H9 (cell line): Measurements from ENCODE around the gene P4HB. TPM values are rescaled to one million over a fixed set of nuclear protein-coding genes. Genes with fewer than 3 reads are reported as not detected.
A peak's percentile ranks its signal among the peaks of the same experiment; 100 is the strongest.

Experiments
- DNase-seq: peaks from one replicate; pipeline ENCODE4 v3.0.0-alpha.2; 2017
- H2AFZ ChIP-seq: one replicate; pipeline ENCODE4 v1.6.1; 2013; ENCODE audit warnings: mild to moderate bottlenecking, low read length, control low read depth, moderate library complexity
- H2AK5ac ChIP-seq: 2 replicates; pipeline ENCODE4 v1.6.1; 2013; ENCODE audit warnings: low read length, control low read depth, mixed read lengths; ENCODE audit not compliant: insufficient read length
- H2BK120ac ChIP-seq: one replicate; pipeline ENCODE4 v1.6.1; 2013; ENCODE audit warnings: low read depth, mild to moderate bottlenecking, low read length, control low read depth, inconsistent platforms; ENCODE audit not compliant: poor library complexity, severe bottlenecking
- H2BK12ac ChIP-seq: 2 replicates; pipeline ENCODE4 v1.6.1; 2013; ENCODE audit warnings: low read length, control low read depth, mixed read lengths, low read depth; ENCODE audit not compliant: insufficient read length
- H2BK15ac ChIP-seq: 2 replicates; pipeline ENCODE4 v1.6.1; 2013; ENCODE audit warnings: low read depth, low read length, control low read depth
- H2BK20ac ChIP-seq: one replicate; pipeline ENCODE4 v1.6.1; 2013; ENCODE audit warnings: low read depth, mild to moderate bottlenecking, low read length, control low read depth, inconsistent platforms; ENCODE audit not compliant: poor library complexity, severe bottlenecking
- H2BK5ac ChIP-seq: 2 replicates; pipeline ENCODE4 v1.6.1; 2013; ENCODE audit warnings: low read length, control low read depth, mixed read lengths; ENCODE audit not compliant: insufficient read length
- H3K14ac ChIP-seq: 2 replicates; pipeline ENCODE4 v1.6.1; 2013; ENCODE audit warnings: low read length, control low read depth; ENCODE audit not compliant: insufficient read depth
- H3K18ac ChIP-seq: 2 replicates; pipeline ENCODE4 v1.6.1; 2013; ENCODE audit warnings: low read depth, mild to moderate bottlenecking, mixed read lengths, low read length, control low read depth; ENCODE audit not compliant: insufficient read length
- H3K23ac ChIP-seq: 2 replicates; pipeline ENCODE4 v1.6.1; 2013; ENCODE audit warnings: low read length, control low read depth, mixed read lengths, low read depth; ENCODE audit not compliant: insufficient read length
- H3K23me2 ChIP-seq: 2 replicates; pipeline ENCODE4 v1.6.1; 2013; ENCODE audit warnings: low read depth, mild to moderate bottlenecking, mixed read lengths, low read length, control low read depth; ENCODE audit not compliant: insufficient read length, poor library complexity, severe bottlenecking
- H3K27ac ChIP-seq: 2 replicates; pipeline ENCODE4 v1.5.1; 2013; ENCODE audit warnings: low read length, control low read depth, mixed read lengths, low read depth; ENCODE audit not compliant: insufficient read length
- H3K27me3 ChIP-seq: 2 replicates; pipeline ENCODE4 v1.6.1; 2013; ENCODE audit warnings: low read length, control low read depth, inconsistent platforms; ENCODE audit not compliant: insufficient read depth
- H3K4ac ChIP-seq: 2 replicates; pipeline ENCODE4 v1.6.1; 2013; ENCODE audit warnings: low read depth, mild to moderate bottlenecking, control low read depth, inconsistent platforms, low read length, moderate library complexity
- H3K4me1 ChIP-seq: 2 replicates; pipeline ENCODE4 v1.6.1; 2013; ENCODE audit warnings: low read length, control low read depth, inconsistent platforms; ENCODE audit not compliant: insufficient read depth
- H3K4me2 ChIP-seq: 2 replicates; pipeline ENCODE4 v1.6.1; 2013; ENCODE audit warnings: low read length, control low read depth, mixed read lengths; ENCODE audit not compliant: insufficient read length, insufficient read depth
- H3K56ac ChIP-seq: 2 replicates; pipeline ENCODE4 v1.6.1; 2013; ENCODE audit warnings: low read depth, mild to moderate bottlenecking, mixed read lengths, low read length, control low read depth; ENCODE audit not compliant: insufficient read length
- H3K79me1 ChIP-seq: 2 replicates; pipeline ENCODE4 v1.6.1; 2013; ENCODE audit warnings: low read depth, mild to moderate bottlenecking, moderate library complexity, low read length, control low read depth, inconsistent platforms; ENCODE audit not compliant: insufficient read depth, poor library complexity, severe bottlenecking
- H3K79me2 ChIP-seq: 2 replicates; pipeline ENCODE4 v1.6.1; 2013; ENCODE audit warnings: low read length, control low read depth, inconsistent platforms; ENCODE audit not compliant: insufficient read depth
- H3K9ac ChIP-seq: 2 replicates; pipeline ENCODE4 v1.6.1; 2013; ENCODE audit warnings: low read length, control low read depth, mixed read lengths; ENCODE audit not compliant: insufficient read length; ENCODE audit errors: extremely low read depth
- H3K9me3 ChIP-seq: one replicate; pipeline ENCODE4 v1.6.1; 2013; ENCODE audit warnings: low read depth, low read length, inconsistent platforms; ENCODE audit not compliant: control insufficient read depth
- H3T11ph ChIP-seq: one replicate; pipeline ENCODE4 v1.6.1; 2013; ENCODE audit warnings: mild to moderate bottlenecking, low read length, control low read depth, inconsistent platforms
- H4K20me1 ChIP-seq: one replicate; pipeline ENCODE4 v1.6.1; 2013; ENCODE audit not compliant: control insufficient read depth, insufficient read length, insufficient read depth
- H4K5ac ChIP-seq: 2 replicates; pipeline ENCODE4 v1.6.1; 2013; ENCODE audit warnings: low read depth, mild to moderate bottlenecking, mixed read lengths, low read length, control low read depth; ENCODE audit not compliant: insufficient read length
- H4K8ac ChIP-seq: replicated peaks from 2 replicates; pipeline ENCODE4 v1.6.1; 2013; ENCODE audit warnings: low read length, control low read depth, mixed read lengths, low read depth; ENCODE audit not compliant: insufficient read length
- H4K91ac ChIP-seq: 2 replicates; pipeline ENCODE4 v1.6.1; 2013; ENCODE audit warnings: low read depth, mild to moderate bottlenecking, moderate library complexity, mixed read lengths, low read length, control low read depth; ENCODE audit not compliant: insufficient read length
- H3K27ac Mint-ChIP-seq, 3 experiments: 2 replicates in 2 of 3; 3 replicates in 1 of 3; pipeline ENCODE4 v1.8.0; 2020 to 2021; ENCODE audit warnings: mixed read lengths in 3 of 3, mild to moderate bottlenecking in 1 of 3, moderate library complexity in 1 of 3
- H3K27me3 Mint-ChIP-seq: 2 replicates; pipeline ENCODE4 v1.8.0; 2021; ENCODE audit warnings: low read depth, mild to moderate bottlenecking, moderate library complexity, mixed read lengths
- H3K36me3 Mint-ChIP-seq, 3 experiments: 2 replicates in 2 of 3; 3 replicates in 1 of 3; pipeline ENCODE4 v1.8.0; 2020 to 2021; ENCODE audit warnings: low read depth in 3 of 3, mixed read lengths in 3 of 3; ENCODE audit not compliant: insufficient read depth in 1 of 3
- H3K4me1 Mint-ChIP-seq, 2 experiments: 2 replicates each; pipeline ENCODE4 v1.8.0; 2020; ENCODE audit warnings: mixed read lengths in 2 of 2
- H3K4me3 Mint-ChIP-seq, 2 experiments: 2 replicates in 1 of 2; 3 replicates in 1 of 2; pipeline ENCODE4 v1.8.0; 2020 to 2021; ENCODE audit warnings: mild to moderate bottlenecking in 2 of 2, mixed read lengths in 2 of 2, moderate library complexity in 1 of 2
- H3K9me3 Mint-ChIP-seq, 2 experiments: 2 replicates in 1 of 2; 3 replicates in 1 of 2; pipeline ENCODE4 v1.8.0; 2020; ENCODE audit warnings: mild to moderate bottlenecking in 2 of 2, mixed read lengths in 2 of 2, moderate library complexity in 1 of 2
- WGBS: extraction: QIAGEN DNeasy Blood & Tissue Kit; methylation state at CpG from one replicate; pipeline ENCODE4 v1.1.7; 2013; ENCODE audit warnings: missing lambda C conversion rate, low lambda C conversion rate, mixed read lengths; ENCODE audit not compliant: insufficient read length; ENCODE audit errors: extremely low coverage; 5-methylcytosine and 5-hydroxymethylcytosine counted together
- total RNA-seq: library from RNA; stranded (reverse); gene quantifications from 2 replicates; pipeline ENCODE4 v1.2.1, GENCODE V29; 2021
- TF ChIP-seq, protein P1 (sequence below): fragments of 200-600 bp; sonication (generic); conservative IDR thresholded peaks from 3 replicates; pipeline ENCODE4 v1.8.0; 2021; ENCODE audit warnings: antibody characterized with exemption, mild to moderate bottlenecking

The P4HB gene
- total RNA-seq, 1 experiment from 2014 or later: 366 TPM

DNA sequence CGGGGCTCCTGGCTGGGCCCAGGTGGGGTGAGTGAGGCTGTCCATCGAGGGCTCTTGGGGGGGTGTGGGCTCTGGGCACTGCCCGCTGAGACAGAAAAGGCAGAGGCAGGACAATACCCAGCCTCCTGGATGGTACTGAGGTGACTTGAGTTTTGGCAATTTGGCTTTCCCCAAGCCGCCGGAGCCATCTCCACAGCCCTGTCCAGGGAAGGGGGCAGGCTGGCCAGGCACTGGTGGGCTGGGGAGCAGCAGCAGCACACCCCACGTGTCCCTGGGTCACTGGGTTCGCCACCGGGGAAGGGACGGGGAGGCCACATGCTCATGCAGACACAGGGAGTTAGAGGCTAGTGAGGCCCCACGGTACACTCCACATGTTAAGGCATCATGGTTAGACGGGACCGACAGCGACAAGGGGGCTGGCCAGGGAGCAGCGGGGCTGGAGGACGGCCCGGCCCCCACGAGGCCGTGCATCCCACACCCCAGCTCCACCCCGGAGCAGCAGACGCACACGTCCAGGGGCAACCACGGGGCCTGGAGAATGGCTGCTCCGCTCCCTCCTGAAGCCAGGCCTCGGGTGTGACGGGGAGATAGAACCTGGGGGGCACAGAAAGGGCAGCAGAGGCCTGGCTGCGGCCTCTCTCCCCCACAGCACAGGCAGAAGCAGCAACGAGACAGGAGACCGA is 7.8 kb upstream of the P4HB start:
- DNase-seq: peak; percentile 55
- H4K5ac ChIP-seq: no peak overlapping the region
- no peak overlapping the region for H3K9ac ChIP-seq
- TF ChIP-seq, protein P1, sequence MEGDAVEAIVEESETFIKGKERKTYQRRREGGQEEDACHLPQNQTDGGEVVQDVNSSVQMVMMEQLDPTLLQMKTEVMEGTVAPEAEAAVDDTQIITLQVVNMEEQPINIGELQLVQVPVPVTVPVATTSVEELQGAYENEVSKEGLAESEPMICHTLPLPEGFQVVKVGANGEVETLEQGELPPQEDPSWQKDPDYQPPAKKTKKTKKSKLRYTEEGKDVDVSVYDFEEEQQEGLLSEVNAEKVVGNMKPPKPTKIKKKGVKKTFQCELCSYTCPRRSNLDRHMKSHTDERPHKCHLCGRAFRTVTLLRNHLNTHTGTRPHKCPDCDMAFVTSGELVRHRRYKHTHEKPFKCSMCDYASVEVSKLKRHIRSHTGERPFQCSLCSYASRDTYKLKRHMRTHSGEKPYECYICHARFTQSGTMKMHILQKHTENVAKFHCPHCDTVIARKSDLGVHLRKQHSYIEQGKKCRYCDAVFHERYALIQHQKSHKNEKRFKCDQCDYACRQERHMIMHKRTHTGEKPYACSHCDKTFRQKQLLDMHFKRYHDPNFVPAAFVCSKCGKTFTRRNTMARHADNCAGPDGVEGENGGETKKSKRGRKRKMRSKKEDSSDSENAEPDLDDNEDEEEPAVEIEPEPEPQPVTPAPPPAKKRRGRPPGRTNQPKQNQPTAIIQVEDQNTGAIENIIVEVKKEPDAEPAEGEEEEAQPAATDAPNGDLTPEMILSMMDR: no peak
- H3K79me1 ChIP-seq: peaks cover under 1% of the 10 kb centered on the region
- H3K9me3 ChIP-seq: no peaks in the 10 kb centered on the region
- no peak overlapping the region for H2BK120ac ChIP-seq
- H3K9me3 Mint-ChIP-seq: no peaks in the 10 kb centered on the region
- no peak overlapping the region for H2BK15ac ChIP-seq
- H3K56ac ChIP-seq: no peak overlapping the region
- H3K4me2 ChIP-seq: no peak overlapping the region
- H3K4me1 Mint-ChIP-seq: peaks cover 17 to 34% of the 10 kb centered on the region in 2 experiments
- H3K18ac ChIP-seq: no peak overlapping the region
- peaks cover 9 to 27% (median 26%) of the 10 kb centered on the region in 3 experiments; a peak in 6 of 7 replicates for H3K36me3 Mint-ChIP-seq
- H4K20me1 ChIP-seq: no peaks in the 10 kb centered on the region
- no peaks in the 10 kb centered on the region; the same call in 1 of the 2 replicates for H3K79me2 ChIP-seq
- H3K23me2 ChIP-seq: peaks cover 8% of the 10 kb centered on the region
- no peak overlapping the region for H2BK20ac ChIP-seq
- no peak overlapping the region for H4K8ac ChIP-seq
- no CpG with 5 or more reads among the region's 28 CpGs for WGBS
- no peaks in the 10 kb centered on the region; the same call in 1 of the 2 replicates for H3K27me3 Mint-ChIP-seq
- H3K14ac ChIP-seq: no peak overlapping the region
- H3K27ac Mint-ChIP-seq: peak overlapping the region in 2 of 3 experiments; percentile 67 to 90; a peak in 5 of 7 replicates
- H3K4me3 Mint-ChIP-seq: no peak overlapping the region; a peak in 1 of 5 replicates
- H2BK12ac ChIP-seq: no peak overlapping the region
- no peak overlapping the region for H3K23ac ChIP-seq
- H3K4ac ChIP-seq: no peak overlapping the region
- H2AK5ac ChIP-seq: no peak overlapping the region
- H3K27me3 ChIP-seq: no peaks in the 10 kb centered on the region
- H3K27ac ChIP-seq: no peak overlapping the region
- no peak overlapping the region for H2BK5ac ChIP-seq
- no peak overlapping the region for H3T11ph ChIP-seq
- H2AFZ ChIP-seq: no peak overlapping the region
- no peak overlapping the region for H4K91ac ChIP-seq
- H3K4me1 ChIP-seq: no peaks in the 10 kb centered on the region
